ENCODE data around the gene ZNF700.
A peak's percentile ranks its signal among the peaks of the same experiment; 100 is the strongest.
"Not testable (repeated sequence)": the region's sequence is repeated elsewhere in the genome, so short reads cannot be mapped to it uniquely, and the experiment has no call there.

ZNF700 gene

DNA sequence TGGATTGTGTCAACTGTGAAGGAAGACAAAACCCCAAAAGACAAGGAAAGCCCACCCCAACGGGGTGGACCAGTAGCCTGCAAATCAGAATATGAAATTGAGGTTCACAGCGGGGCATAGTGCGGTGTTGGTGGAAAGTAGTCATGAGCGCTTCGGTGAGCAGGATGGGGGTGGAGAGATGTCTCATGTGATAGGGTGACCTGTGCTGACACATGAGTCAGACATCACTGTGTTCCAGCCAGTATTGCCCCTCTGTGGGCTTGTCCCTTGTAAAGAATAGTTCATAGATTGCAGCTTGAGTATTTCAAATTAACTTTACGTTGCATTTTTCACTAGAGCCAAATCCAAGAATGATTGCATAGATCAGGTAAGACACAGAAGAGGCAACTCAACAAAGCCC lies 30.1 kb upstream of the ZNF700 start:
- Histone ChIP-seq H3K36me3 (ENCODE audit: control insufficient read depth in 1 of 2, insufficient read depth in 2 of 2, low read length in 2 of 2) (peaks cover 0 to 6% of the 10 kb centered on the region in 2 donors), H3K4me1 (ENCODE audit: control insufficient read depth in 1 of 2, insufficient read depth in 2 of 2, low read length in 2 of 2) (no peaks in the 10 kb centered on the region), H3K9ac (ENCODE audit: low read depth in 1 of 2, low read length in 2 of 2) (no peak overlapping the region), H3K4me3 (ENCODE audit: low read depth in 1 of 2, low read length in 2 of 2) (no peak overlapping the region), H3K27ac (ENCODE audit: low read depth, low read length) (no peak overlapping the region), H3K9me3 (ENCODE audit: control insufficient read depth in 1 of 2, low read length in 2 of 2) (peaks cover 20 to 27% of the 10 kb centered on the region in 2 donors), H3K27me3 (ENCODE audit: control insufficient read depth in 1 of 2, insufficient read depth in 2 of 2, low read length in 2 of 2) (no peaks in the 10 kb centered on the region)

- Histone ChIP-seq H3K9me3 (ENCODE audit: control insufficient read depth in 1 of 2, low read length in 2 of 2) (peaks cover 55 to 80% of the 10 kb centered on the region in 2 donors), H3K4me1 (ENCODE audit: control insufficient read depth in 1 of 2, insufficient read depth in 2 of 2, low read length in 2 of 2) (no peaks in the 10 kb centered on the region), H3K9ac (ENCODE audit: low read depth in 1 of 2, low read length in 2 of 2) (no peak overlapping the region), H3K4me3 (ENCODE audit: low read depth in 1 of 2, low read length in 2 of 2) (no peak overlapping the region), H3K27ac (ENCODE audit: low read depth, low read length) (no peak overlapping the region), H3K36me3 (ENCODE audit: control insufficient read depth in 1 of 2, insufficient read depth in 2 of 2, low read length in 2 of 2) (peaks cover 25 to 32% of the 10 kb centered on the region in 2 donors), H3K27me3 (ENCODE audit: control insufficient read depth in 1 of 2, insufficient read depth in 2 of 2, low read length in 2 of 2) (no peaks in the 10 kb centered on the region)
Observed at GRCh38 chr19:11902228-11902627, 22.7 kb upstream of the ZNF700 start.

DNA sequence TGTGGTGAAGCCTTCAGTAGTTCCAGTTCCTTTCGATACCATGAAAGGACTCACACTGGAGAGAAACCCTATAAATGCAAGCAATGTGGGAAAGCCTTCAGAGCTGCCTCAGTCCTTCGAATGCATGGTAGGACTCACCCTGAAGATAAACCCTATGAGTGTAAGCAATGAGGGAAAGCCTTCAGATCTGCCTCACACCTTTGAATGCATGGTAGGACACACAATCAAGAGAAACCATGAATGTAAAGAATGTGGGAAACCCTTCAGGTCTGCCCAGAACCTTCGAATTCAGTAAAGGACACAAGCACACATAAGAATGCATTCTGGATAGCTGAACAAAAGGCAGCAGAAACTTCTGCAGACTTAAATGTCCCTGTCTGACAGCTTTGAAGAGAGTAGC lies 19.0 kb upstream of the ZNF700 start:
- H3K4me3 ChIP-seq (ENCODE audit: low read depth in 1 of 2, low read length in 2 of 2): peak overlapping the region; percentile 13 to 50
- H3K9ac ChIP-seq (ENCODE audit: low read depth in 1 of 2, low read length in 2 of 2): no peak overlapping the region
- H3K36me3 ChIP-seq (ENCODE audit: control insufficient read depth in 1 of 2, insufficient read depth in 2 of 2, low read length in 2 of 2): peaks cover 25 to 32% of the 10 kb centered on the region in 2 donors
- H3K27ac ChIP-seq (ENCODE audit: low read depth, low read length): no peak overlapping the region
- no peaks in the 10 kb centered on the region for H3K27me3 ChIP-seq (ENCODE audit: control insufficient read depth in 1 of 2, insufficient read depth in 2 of 2, low read length in 2 of 2)
- H3K4me1 ChIP-seq (ENCODE audit: control insufficient read depth in 1 of 2, insufficient read depth in 2 of 2, low read length in 2 of 2): no peaks in the 10 kb centered on the region
- H3K9me3 ChIP-seq (ENCODE audit: control insufficient read depth in 1 of 2, low read length in 2 of 2): peaks cover 40 to 57% of the 10 kb centered on the region in 2 donors

- H3K9me3 ChIP-seq (ENCODE audit: control insufficient read depth in 1 of 2, low read length in 2 of 2): peaks cover 18 to 22% of the 10 kb centered on the region in 2 donors
- H3K27ac ChIP-seq (ENCODE audit: low read depth, low read length); H3K27me3 ChIP-seq (ENCODE audit: control insufficient read depth in 1 of 2, insufficient read depth in 2 of 2, low read length in 2 of 2); H3K4me1 ChIP-seq (ENCODE audit: control insufficient read depth in 1 of 2, insufficient read depth in 2 of 2, low read length in 2 of 2); H3K4me3 ChIP-seq (ENCODE audit: low read depth in 1 of 2, low read length in 2 of 2); H3K9ac ChIP-seq (ENCODE audit: low read depth in 1 of 2, low read length in 2 of 2); H3K36me3 ChIP-seq (ENCODE audit: control insufficient read depth in 1 of 2, insufficient read depth in 2 of 2, low read length in 2 of 2): not testable (repeated sequence)
Observed at GRCh38 chr19:11911937-11912336, 13.0 kb upstream of the ZNF700 start.

- not testable (repeated sequence) for H3K27ac ChIP-seq (ENCODE audit: low read depth, low read length); H3K9ac ChIP-seq (ENCODE audit: low read depth in 1 of 2, low read length in 2 of 2); H3K4me1 ChIP-seq (ENCODE audit: control insufficient read depth in 1 of 2, insufficient read depth in 2 of 2, low read length in 2 of 2); H3K27me3 ChIP-seq (ENCODE audit: control insufficient read depth in 1 of 2, insufficient read depth in 2 of 2, low read length in 2 of 2); H3K36me3 ChIP-seq (ENCODE audit: control insufficient read depth in 1 of 2, insufficient read depth in 2 of 2, low read length in 2 of 2); H3K4me3 ChIP-seq (ENCODE audit: low read depth in 1 of 2, low read length in 2 of 2)
- peaks cover 18 to 22% of the 10 kb centered on the region in 2 donors for H3K9me3 ChIP-seq (ENCODE audit: control insufficient read depth in 1 of 2, low read length in 2 of 2)
Observed at GRCh38 chr19:11914417-11915051, 10.4 kb upstream of the ZNF700 start.

- Histone ChIP-seq H3K9ac (ENCODE audit: low read depth in 1 of 2, low read length in 2 of 2) (no peak overlapping the region), H3K9me3 (ENCODE audit: control insufficient read depth in 1 of 2, low read length in 2 of 2) (no peaks in the 10 kb centered on the region), H3K27me3 (ENCODE audit: control insufficient read depth in 1 of 2, insufficient read depth in 2 of 2, low read length in 2 of 2) (no peaks in the 10 kb centered on the region), H3K27ac (ENCODE audit: low read depth, low read length) (no peak overlapping the region), H3K4me3 (ENCODE audit: low read depth in 1 of 2, low read length in 2 of 2) (no peak overlapping the region), H3K4me1 (ENCODE audit: control insufficient read depth in 1 of 2, insufficient read depth in 2 of 2, low read length in 2 of 2) (peaks cover 0 to 16% of the 10 kb centered on the region in 2 donors), H3K36me3 (ENCODE audit: control insufficient read depth in 1 of 2, insufficient read depth in 2 of 2, low read length in 2 of 2) (no peaks in the 10 kb centered on the region)
Observed at GRCh38 chr19:11921852-11922495, 2.9 kb upstream of the ZNF700 start.

- not testable (repeated sequence) for H3K9me3 ChIP-seq (ENCODE audit: control insufficient read depth in 1 of 2, low read length in 2 of 2); H3K27me3 ChIP-seq (ENCODE audit: control insufficient read depth in 1 of 2, insufficient read depth in 2 of 2, low read length in 2 of 2); H3K36me3 ChIP-seq (ENCODE audit: control insufficient read depth in 1 of 2, insufficient read depth in 2 of 2, low read length in 2 of 2)
- Histone ChIP-seq H3K27ac (ENCODE audit: low read depth, low read length) (peak overlapping the region; percentile 84), H3K9ac (ENCODE audit: low read depth in 1 of 2, low read length in 2 of 2) (peak overlapping the region; percentile 81 to 96), H3K4me1 (ENCODE audit: control insufficient read depth in 1 of 2, insufficient read depth in 2 of 2, low read length in 2 of 2) (peaks cover 0 to 16% of the 10 kb centered on the region in 2 donors), H3K4me3 (ENCODE audit: low read depth in 1 of 2, low read length in 2 of 2) (peak overlapping the region; percentile 80 to 92)
Observed at GRCh38 chr19:11925651-11926187, 812 bp downstream of the ZNF700 start.

DNA sequence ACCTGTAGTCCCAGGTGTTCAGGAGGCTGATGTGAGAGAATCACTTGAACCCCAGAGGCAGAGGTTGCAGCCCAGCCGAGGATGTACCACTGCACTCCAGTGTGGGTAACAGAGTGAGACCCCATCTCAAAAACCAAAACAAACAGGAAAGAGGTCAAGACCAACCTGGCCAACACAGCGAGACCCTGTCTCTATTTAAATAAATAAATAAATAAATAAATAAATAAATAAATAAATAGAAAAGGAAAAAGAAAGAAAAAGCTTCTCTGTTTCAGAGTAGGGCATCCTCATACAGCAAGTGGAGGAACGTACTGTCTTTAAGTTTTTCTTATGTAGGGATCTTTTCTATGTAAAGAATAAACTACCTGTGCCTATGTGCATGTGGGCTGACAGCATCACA lies 2.3 kb downstream of the ZNF700 start:
- no peak overlapping the region for H3K9ac ChIP-seq (ENCODE audit: low read depth in 1 of 2, low read length in 2 of 2)
- H3K27ac ChIP-seq (ENCODE audit: low read depth, low read length): no peak overlapping the region

DNA sequence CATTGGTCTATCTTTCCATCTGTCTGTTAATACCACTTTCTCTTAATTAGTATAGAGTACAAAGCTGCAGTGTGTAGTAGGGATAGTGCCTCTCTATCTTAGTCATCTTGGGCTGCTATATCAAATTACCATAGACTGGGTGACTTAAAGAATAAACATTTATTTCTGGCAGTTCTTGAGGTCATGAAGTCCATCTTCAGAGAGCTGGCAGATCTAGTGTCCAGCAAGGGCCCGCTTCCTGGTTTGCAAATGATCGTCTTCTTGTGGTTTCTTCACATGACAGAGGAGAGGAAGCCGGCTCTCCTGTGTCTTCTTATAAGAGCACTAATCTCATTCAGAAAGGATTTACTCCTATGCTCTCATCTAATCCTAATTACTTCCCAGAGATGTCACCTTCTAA lies 6.1 kb downstream of the ZNF700 start:
- H3K4me3 ChIP-seq (ENCODE audit: low read depth in 1 of 2, low read length in 2 of 2): no peak overlapping the region
- no peaks in the 10 kb centered on the region for H3K27me3 ChIP-seq (ENCODE audit: control insufficient read depth in 1 of 2, insufficient read depth in 2 of 2, low read length in 2 of 2)
- peaks cover 0 to 5% of the 10 kb centered on the region in 2 donors for H3K4me1 ChIP-seq (ENCODE audit: control insufficient read depth in 1 of 2, insufficient read depth in 2 of 2, low read length in 2 of 2)
- no peak overlapping the region for H3K9ac ChIP-seq (ENCODE audit: low read depth in 1 of 2, low read length in 2 of 2)
- peaks cover 3 to 19% of the 10 kb centered on the region in 2 donors for H3K36me3 ChIP-seq (ENCODE audit: control insufficient read depth in 1 of 2, insufficient read depth in 2 of 2, low read length in 2 of 2)
- peaks cover 17 to 24% of the 10 kb centered on the region in 2 donors for H3K9me3 ChIP-seq (ENCODE audit: control insufficient read depth in 1 of 2, low read length in 2 of 2)
- H3K27ac ChIP-seq (ENCODE audit: low read depth, low read length): no peak overlapping the region

More for the DNA sequence above, 2.3 kb downstream of the ZNF700 start:
- H3K36me3 ChIP-seq (ENCODE audit: control insufficient read depth in 1 of 2, insufficient read depth in 2 of 2, low read length in 2 of 2): peaks cover 3 to 8% of the 10 kb centered on the region in 2 donors
- peaks cover 0 to 16% of the 10 kb centered on the region in 2 donors for H3K4me1 ChIP-seq (ENCODE audit: control insufficient read depth in 1 of 2, insufficient read depth in 2 of 2, low read length in 2 of 2)
- peaks cover 2 to 10% of the 10 kb centered on the region in 2 donors for H3K9me3 ChIP-seq (ENCODE audit: control insufficient read depth in 1 of 2, low read length in 2 of 2)
- H3K27me3 ChIP-seq (ENCODE audit: control insufficient read depth in 1 of 2, insufficient read depth in 2 of 2, low read length in 2 of 2): no peaks in the 10 kb centered on the region
- no peak overlapping the region for H3K4me3 ChIP-seq (ENCODE audit: low read depth in 1 of 2, low read length in 2 of 2)

GRCh38 chr19:11931513-11931912 lies 6.6 kb downstream of the ZNF700 start:
- Histone ChIP-seq H3K27ac (ENCODE audit: low read depth, low read length) (no peak overlapping the region), H3K4me1 (ENCODE audit: control insufficient read depth in 1 of 2, insufficient read depth in 2 of 2, low read length in 2 of 2) (peaks cover 0 to under 1% of the 10 kb centered on the region in 2 donors), H3K27me3 (ENCODE audit: control insufficient read depth in 1 of 2, insufficient read depth in 2 of 2, low read length in 2 of 2) (no peaks in the 10 kb centered on the region), H3K9ac (ENCODE audit: low read depth in 1 of 2, low read length in 2 of 2) (no peak overlapping the region), H3K9me3 (ENCODE audit: control insufficient read depth in 1 of 2, low read length in 2 of 2) (peaks cover 17 to 24% of the 10 kb centered on the region in 2 donors), H3K36me3 (ENCODE audit: control insufficient read depth in 1 of 2, insufficient read depth in 2 of 2, low read length in 2 of 2) (peaks cover 3 to 19% of the 10 kb centered on the region in 2 donors), H3K4me3 (ENCODE audit: low read depth in 1 of 2, low read length in 2 of 2) (no peak overlapping the region)
